LNCAP (cell line): ENCODE measurements around the gene SOX6.

Source experiments
- CTCF ChIP-seq: fragments of 450-650 bp; IDR thresholded peaks from 2 replicates; pipeline ENCODE4 v1.5.1; 2017; ENCODE audit warnings: mild to moderate bottlenecking

The SOX6 gene

GRCh38 chr11:16361108-16361865 lies 4.9 kb upstream of the SOX6 start:
- TF ChIP-seq CTCF: no peak

GRCh38 chr11:16359369-16359768 lies 3.0 kb upstream of the SOX6 start:
- no peak for TF ChIP-seq CTCF

GRCh38 chr11:16358726-16359125 lies 2.4 kb upstream of the SOX6 start:
- TF ChIP-seq CTCF: no peak

- no peak for TF ChIP-seq CTCF
Observed at GRCh38 chr11:16357775-16358174, 1.4 kb upstream of the SOX6 start.

GRCh38 chr11:16356761-16357393 lies 531 bp upstream of the SOX6 start:
- TF ChIP-seq CTCF: no peak

GRCh38 chr11:16352707-16353106 lies 3.6 kb downstream of the SOX6 start:
- no peak for TF ChIP-seq CTCF

GRCh38 chr11:16350125-16350524 lies 6.2 kb downstream of the SOX6 start:
- no peak for TF ChIP-seq CTCF
